Hematopoietic multipotent progenitor cell treated with erythropoietin and hydrocortisone succinate and interleukin-3 and kit ligand, for 17 days (in vitro differentiated cells): ENCODE results near the gene RUNDC3A.
A peak's percentile ranks its signal among the peaks of the same experiment; 100 is the strongest.

ENCODE experiments used
- DNase-seq: peaks from one replicate; pipeline ENCODE4 v3.0.0-alpha.2; 2015; ENCODE audit warnings: low spot score

Gene RUNDC3A

GRCh38 chr17:44283344-44284023 lies 24.9 kb upstream of the RUNDC3A start:
- peak; percentile 93 for DNase-seq

GRCh38 chr17:44284024-44284400 lies 24.4 kb upstream of the RUNDC3A start:
- DNase-seq: no peak

GRCh38 chr17:44287651-44288050 lies 20.8 kb upstream of the RUNDC3A start:
- peak; percentile 77 for DNase-seq

DNA sequence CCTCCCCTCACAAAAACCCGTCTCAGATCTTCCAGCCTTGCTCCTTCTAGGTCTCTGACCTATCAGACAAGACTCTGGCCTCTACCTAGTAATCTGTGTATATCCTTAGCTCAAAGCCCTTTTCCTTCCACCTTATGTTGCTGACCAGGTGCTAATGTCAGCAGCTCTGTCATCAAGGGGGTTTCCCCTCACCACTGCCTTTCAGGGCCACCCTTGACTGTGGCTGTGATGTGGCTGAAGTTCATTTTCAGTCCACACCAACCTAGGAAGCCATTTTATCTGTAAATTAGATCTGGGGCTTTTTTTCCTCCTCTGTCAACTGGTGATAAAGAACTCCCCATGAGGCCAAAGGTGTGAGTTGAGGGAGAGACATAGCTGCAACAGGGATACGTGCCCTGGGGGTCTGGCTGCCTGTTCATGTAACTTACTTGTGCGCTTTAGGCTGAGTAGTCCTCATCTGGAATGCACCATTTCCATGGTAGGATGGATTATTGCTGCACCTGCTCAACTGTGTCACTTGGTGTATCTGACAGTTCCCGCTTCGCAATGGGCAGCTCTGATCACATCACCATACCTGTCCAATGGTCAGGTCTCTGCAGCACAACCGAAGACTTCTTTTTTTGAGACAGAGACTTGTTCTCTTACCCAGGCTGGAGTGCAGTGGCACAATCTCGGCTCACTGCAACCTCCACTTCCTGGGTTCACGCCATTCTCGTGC lies 14.7 kb upstream of the RUNDC3A start:
- no peak for DNase-seq

DNA sequence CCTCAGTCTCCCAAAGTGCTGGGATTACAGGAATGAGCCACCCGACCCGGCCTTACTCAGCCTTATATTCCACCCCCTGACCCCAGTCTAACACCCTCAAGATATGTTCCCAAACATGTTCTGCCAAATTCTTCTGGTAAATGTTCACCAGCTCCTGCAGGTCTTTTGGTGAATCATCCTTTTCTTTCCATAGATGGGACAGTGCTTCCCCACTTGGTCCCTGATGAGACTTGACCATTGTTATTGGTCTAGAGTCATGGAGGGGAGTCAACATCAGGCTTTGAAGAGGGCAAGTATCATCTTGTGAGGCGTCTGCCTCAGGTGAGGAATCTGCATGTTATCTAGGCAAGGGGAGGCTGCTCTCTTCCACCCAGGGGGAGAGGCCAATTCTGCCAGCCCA lies 10.4 kb upstream of the RUNDC3A start:
- no peak for DNase-seq

- no peak for DNase-seq
Observed at GRCh38 chr17:44304651-44305050, 3.8 kb upstream of the RUNDC3A start.

DNA sequence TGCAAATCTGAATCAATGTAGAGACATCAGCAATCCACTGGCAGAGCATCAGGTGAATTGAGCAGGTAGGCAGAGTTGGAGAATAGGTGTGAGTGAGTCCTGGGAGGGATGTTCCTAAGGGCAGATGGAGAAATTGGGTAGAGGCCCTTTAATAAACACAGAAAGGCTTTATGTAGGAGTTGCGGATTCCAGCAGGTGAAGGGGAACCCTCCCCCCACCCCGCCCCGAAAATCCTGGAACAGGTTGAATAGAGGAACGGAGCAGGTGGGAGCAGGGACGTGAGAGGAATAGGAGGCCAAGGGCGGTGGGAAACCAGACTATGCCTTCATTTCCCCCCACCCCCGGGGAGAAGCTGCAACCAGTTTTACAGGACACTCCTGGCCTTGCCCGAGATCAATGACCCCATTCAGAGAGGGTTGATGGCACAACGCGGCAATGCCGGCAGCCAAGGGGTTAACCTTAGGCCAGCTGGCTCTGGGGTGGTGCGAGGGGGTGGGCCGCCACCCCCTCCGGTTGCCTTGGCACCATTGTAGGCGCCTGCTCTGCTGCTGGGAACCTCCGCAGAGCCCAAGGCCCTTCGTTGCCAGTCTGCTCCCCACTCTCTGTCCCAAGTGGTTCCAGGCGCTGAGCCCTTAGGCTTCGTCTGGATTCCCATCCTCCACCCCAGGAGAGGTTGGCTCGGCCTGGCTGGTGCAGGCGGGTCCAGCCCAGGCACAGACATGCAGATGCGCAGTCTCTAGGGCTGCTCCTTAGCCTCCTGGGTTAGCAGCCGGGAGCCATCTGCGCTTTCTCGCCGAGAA lies 814 bp upstream of the RUNDC3A start:
- peak; percentile 54 for DNase-seq

- DNase-seq: peak; percentile 38
Observed at GRCh38 chr17:44308865-44309264, 464 bp downstream of the RUNDC3A start.

- peak; percentile 74 for DNase-seq
Observed at GRCh38 chr17:44309472-44309871, 1.1 kb downstream of the RUNDC3A start.

GRCh38 chr17:44310188-44310587 lies 1.8 kb downstream of the RUNDC3A start:
- DNase-seq: no peak

- no peak for DNase-seq
Observed at GRCh38 chr17:44310609-44311376, 2.4 kb downstream of the RUNDC3A start.

DNA sequence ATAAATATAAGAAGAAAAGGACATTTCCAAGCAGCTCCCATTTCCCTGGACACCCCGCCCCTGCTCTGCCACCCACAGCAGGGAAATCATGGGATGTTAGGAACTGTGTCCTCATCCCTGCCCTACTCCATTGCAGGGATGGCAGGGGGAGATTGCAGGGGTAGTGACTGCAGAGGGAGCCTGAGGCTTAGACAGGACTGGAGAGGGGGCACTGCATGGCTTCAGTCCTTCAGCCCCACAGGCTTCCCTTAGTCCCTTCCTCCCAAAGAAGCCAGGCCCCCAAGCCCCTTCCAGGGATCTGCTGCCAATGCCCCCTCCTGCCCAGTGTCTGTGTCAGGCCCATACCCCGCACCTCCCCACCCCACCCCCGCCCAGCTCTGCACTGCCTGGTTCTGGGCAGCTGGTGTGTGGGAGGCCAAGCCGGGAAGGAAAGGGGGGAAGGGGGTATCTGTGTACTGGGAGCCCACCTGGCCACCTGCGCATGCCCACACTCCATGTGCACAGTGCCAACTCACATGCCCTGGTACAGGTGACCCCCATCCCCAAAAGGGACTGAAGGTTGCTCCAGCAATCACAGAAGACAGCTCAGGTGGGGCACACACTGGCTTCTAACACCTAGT lies 3.3 kb downstream of the RUNDC3A start:
- DNase-seq: no peak

- DNase-seq: no peak
Observed at GRCh38 chr17:44312396-44313104, 4.1 kb downstream of the RUNDC3A start.

GRCh38 chr17:44314031-44314430 lies 5.6 kb downstream of the RUNDC3A start:
- no peak for DNase-seq

GRCh38 chr17:44314524-44314868 lies 6.1 kb downstream of the RUNDC3A start:
- no peak for DNase-seq

GRCh38 chr17:44314869-44315661 lies 6.7 kb downstream of the RUNDC3A start:
- peak; percentile 48 for DNase-seq

GRCh38 chr17:44315760-44316731 lies 7.6 kb downstream of the RUNDC3A start:
- peak; percentile 74 for DNase-seq

- peak; percentile 44 for DNase-seq
Observed at GRCh38 chr17:44317545-44317944, 9.1 kb downstream of the RUNDC3A start.
